Caco-2 (cell line): ENCODE results near the gene ZNF71. TPM values are rescaled to one million over a fixed set of nuclear protein-coding genes. Genes with fewer than 3 reads are reported as not detected.
"Not testable (repeated sequence)": the region's sequence is repeated elsewhere in the genome, so short reads cannot be mapped to it uniquely, and the experiment has no call there.

Source experiments
- BruUV-seq: library from RNA; stranded (reverse); fragments of 400-500 nt; replicated peaks from 2 replicates; lab custom pipeline; 2021; lab: Mats Ljungman, UMichigan
- CTCF ChIA-PET: fragments of 300-600 bp; sonication (Branson Sonifier 250); formaldehyde crosslinking; loops from one replicate; lab custom pipeline; 2022; ENCODE audit warnings: antibody characterized with exemption; lab: Charles Lee
- POLR2A ChIA-PET: fragments of 300-600 bp; sonication (Branson Sonifier 250); formaldehyde crosslinking; loops from one replicate; lab custom pipeline; 2022; ENCODE audit warnings: antibody characterized with exemption; lab: Charles Lee
- DNase-seq, 2 experiments: peaks; one replicate each; pipeline versions ENCODE4 v3.0.0 to v3.0.0-alpha.2; 2020 to 2022
- H3K27me3 ChIP-seq: replicated peaks from 2 replicates; pipeline ENCODE4 v1.6.0; 2011; ENCODE audit warnings: low read length; ENCODE audit not compliant: control insufficient read depth, insufficient read depth
- H3K36me3 ChIP-seq: 2 replicates; pipeline ENCODE4 v1.5.1; 2011; ENCODE audit warnings: low read length; ENCODE audit not compliant: control insufficient read depth, insufficient read depth
- H3K4me1 ChIP-seq: fragments of 250-450 bp; sonication (Bioruptor Pico); 2 replicates; pipeline ENCODE4 v1.5.1; 2020; ENCODE audit warnings: mild to moderate bottlenecking
- H3K4me3 ChIP-seq: 2 replicates; pipeline ENCODE4 v1.5.1; 2011; ENCODE audit warnings: low read depth, mild to moderate bottlenecking, control low read depth, low read length
- H3K9me3 ChIP-seq: fragments of 250-450 bp; sonication (Bioruptor Pico); 2 replicates; pipeline ENCODE4 v1.5.1; 2020; ENCODE audit warnings: mild to moderate bottlenecking, moderate library complexity
- H3K27ac Mint-ChIP-seq: one replicate; pipeline ENCODE4 v1.8.0; 2022; ENCODE audit warnings: mixed read lengths; ENCODE audit not compliant: unreplicated experiment
- H3K27me3 Mint-ChIP-seq: one replicate; pipeline ENCODE4 v1.8.0; 2022; ENCODE audit warnings: mixed read lengths; ENCODE audit not compliant: insufficient read depth, unreplicated experiment
- H3K36me3 Mint-ChIP-seq: one replicate; pipeline ENCODE4 v1.8.0; 2022; ENCODE audit warnings: mild to moderate bottlenecking, mixed read lengths; ENCODE audit not compliant: insufficient read depth, unreplicated experiment
- H3K4me1 Mint-ChIP-seq: one replicate; pipeline ENCODE4 v1.8.0; 2022; ENCODE audit warnings: low read depth, mixed read lengths; ENCODE audit not compliant: unreplicated experiment
- H3K4me3 Mint-ChIP-seq: one replicate; pipeline ENCODE4 v1.8.0; 2022; ENCODE audit warnings: mild to moderate bottlenecking, moderate library complexity, mixed read lengths; ENCODE audit not compliant: unreplicated experiment
- H3K9me3 Mint-ChIP-seq: one replicate; pipeline ENCODE4 v1.8.0; 2022; ENCODE audit warnings: mixed read lengths; ENCODE audit not compliant: unreplicated experiment
- intact Hi-C: fragments of 100-400 bp; cut with micrococcal nuclease; formaldehyde crosslinking; loops from one replicate; pipeline ENCODE4 v1.10.0; 2022; ENCODE audit not compliant: unreplicated experiment
- total RNA-seq: library from RNA; stranded (reverse); gene quantifications from 2 replicates; pipeline ENCODE4 v1.2.3, GENCODE V29; 2022
- TF ChIP-seq, protein P1 (sequence below), 2 experiments: fragments of 200-600 bp in 1 of 2; IDR thresholded peaks; 1 replicate in 1 of 2; 2 replicates in 1 of 2; pipeline versions ENCODE4 v1.5.1 to v1.8.0; 2011 to 2022; ENCODE audit warnings: antibody characterized with exemption in 1 of 2, control low read depth in 1 of 2, inconsistent platforms in 1 of 2, low read depth in 1 of 2, low read length in 1 of 2, mild to moderate bottlenecking in 1 of 2, moderate library complexity in 1 of 2; ENCODE audit not compliant: insufficient read depth in 1 of 2, severe bottlenecking in 1 of 2, unreplicated experiment in 1 of 2

The ZNF71 gene
- total RNA-seq, 1 experiment from 2014 or later: 1.1 TPM

DNA sequence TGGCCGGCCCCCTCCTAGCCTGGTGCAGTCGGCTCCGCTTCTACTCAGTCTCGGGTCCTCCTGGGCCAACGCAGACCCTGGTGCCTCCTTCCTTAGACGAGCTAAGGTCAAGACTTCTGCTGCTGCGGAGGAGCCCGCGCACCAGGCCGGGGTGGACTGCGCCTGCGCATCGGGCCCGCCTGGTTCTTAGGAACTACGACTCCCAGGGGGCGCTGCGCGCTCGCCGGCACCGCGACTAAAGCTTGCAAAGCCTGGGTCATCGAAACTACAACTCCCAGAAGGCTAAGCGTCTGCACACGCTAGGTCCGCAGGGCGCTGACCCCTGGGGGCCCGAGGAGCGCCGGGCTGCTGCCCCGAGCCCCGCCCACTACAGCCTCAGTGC is 76.5 kb downstream of the ZNF71 start, which contains the start of gene ZNF835:
ZNF835 (minus strand) TSS at position 145 of the 382 bp plus-strand sequence. CDS start 6,559 bp downstream, outside the sequence.
- Histone ChIP-seq H3K27me3 (no peaks in the 10 kb centered on the region), H3K9me3 (peaks cover 13% of the 10 kb centered on the region), H3K4me3 (no peak within 1 kb of the TSS), H3K36me3 (no peaks in the 10 kb centered on the region), H3K4me1 (no peaks in the 10 kb centered on the region)
- no peaks in the 10 kb centered on the region for H3K4me1 Mint-ChIP-seq
- H3K27ac Mint-ChIP-seq: no peak within 1 kb of the TSS
- ChIA-PET POLR2A (no interaction called here), CTCF (no interaction called here)
- intact Hi-C loops: no loop called here
- no TSS peak for BruUV-seq
- TF ChIP-seq, protein P1, sequence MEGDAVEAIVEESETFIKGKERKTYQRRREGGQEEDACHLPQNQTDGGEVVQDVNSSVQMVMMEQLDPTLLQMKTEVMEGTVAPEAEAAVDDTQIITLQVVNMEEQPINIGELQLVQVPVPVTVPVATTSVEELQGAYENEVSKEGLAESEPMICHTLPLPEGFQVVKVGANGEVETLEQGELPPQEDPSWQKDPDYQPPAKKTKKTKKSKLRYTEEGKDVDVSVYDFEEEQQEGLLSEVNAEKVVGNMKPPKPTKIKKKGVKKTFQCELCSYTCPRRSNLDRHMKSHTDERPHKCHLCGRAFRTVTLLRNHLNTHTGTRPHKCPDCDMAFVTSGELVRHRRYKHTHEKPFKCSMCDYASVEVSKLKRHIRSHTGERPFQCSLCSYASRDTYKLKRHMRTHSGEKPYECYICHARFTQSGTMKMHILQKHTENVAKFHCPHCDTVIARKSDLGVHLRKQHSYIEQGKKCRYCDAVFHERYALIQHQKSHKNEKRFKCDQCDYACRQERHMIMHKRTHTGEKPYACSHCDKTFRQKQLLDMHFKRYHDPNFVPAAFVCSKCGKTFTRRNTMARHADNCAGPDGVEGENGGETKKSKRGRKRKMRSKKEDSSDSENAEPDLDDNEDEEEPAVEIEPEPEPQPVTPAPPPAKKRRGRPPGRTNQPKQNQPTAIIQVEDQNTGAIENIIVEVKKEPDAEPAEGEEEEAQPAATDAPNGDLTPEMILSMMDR (IDR thresholded peaks at IDR 0.05; ENCODE audit: insufficient read depth in 1 of 2, low read depth in 1 of 2, low read length in 1 of 2, severe bottlenecking in 1 of 2, unreplicated experiment in 1 of 2): no peak
- H3K9me3 Mint-ChIP-seq: peaks cover 20% of the 10 kb centered on the region
- no peak within 1 kb of the TSS for H3K4me3 Mint-ChIP-seq
- DNase-seq: no peak
- no peaks in the 10 kb centered on the region for H3K36me3 Mint-ChIP-seq
- no peaks in the 10 kb centered on the region for H3K27me3 Mint-ChIP-seq

DNA sequence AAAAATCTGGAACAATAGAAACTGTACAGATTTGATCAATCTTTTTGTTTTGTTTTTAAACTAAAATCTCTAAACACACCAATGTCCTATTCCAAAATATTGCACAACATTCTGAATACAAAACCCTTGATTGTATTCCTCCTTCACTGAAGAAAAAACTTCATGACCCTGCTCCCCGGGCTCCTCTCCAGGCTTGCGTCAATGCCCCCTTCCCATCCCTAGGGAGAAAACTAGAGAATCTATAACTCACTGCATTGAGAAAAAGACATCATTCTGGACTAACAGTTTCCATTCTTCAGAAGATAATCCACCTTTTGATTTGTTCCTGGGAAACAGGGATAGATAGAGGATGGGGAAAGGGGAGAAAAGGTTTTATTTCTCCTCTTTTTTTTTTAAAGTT is 77.5 kb downstream of the ZNF71 start:
- H3K4me3 ChIP-seq, POLR2A ChIA-PET, intact Hi-C loops, H3K27me3 Mint-ChIP-seq, H3K4me1 Mint-ChIP-seq, H3K4me1 ChIP-seq, DNase-seq, H3K4me3 Mint-ChIP-seq, H3K9me3 ChIP-seq, H3K27ac Mint-ChIP-seq, BruUV-seq, H3K36me3 Mint-ChIP-seq, H3K27me3 ChIP-seq, CTCF ChIA-PET, H3K36me3 ChIP-seq: not testable (repeated sequence)
- H3K9me3 Mint-ChIP-seq: peaks cover 20% of the 10 kb centered on the region

Other genes with a start within 250 kb of the ZNF71 start
- gene ZNF582, start 201.8 kb upstream of the ZNF71 start, total RNA-seq: not detected in 2 replicates
- gene ZNF583, start 191.0 kb upstream of the ZNF71 start, total RNA-seq: not detected in 2 replicates
- gene ZNF667, start 118.0 kb upstream of the ZNF71 start, total RNA-seq: not detected in 2 replicates
- gene ZNF471, start 87.4 kb upstream of the ZNF71 start, total RNA-seq: not detected in 2 replicates
- not detected in 2 replicates for gene ZFP28, start 56.4 kb upstream of the ZNF71 start, total RNA-seq
- 0.43 and 1.1 TPM in 2 replicates for gene ZNF470, start 27.8 kb upstream of the ZNF71 start, total RNA-seq
- not detected in 2 replicates for gene SMIM17, start 47.9 kb downstream of the ZNF71 start, total RNA-seq
- not detected in 2 replicates for gene ZNF835, start 76.5 kb downstream of the ZNF71 start, total RNA-seq
- not detected in 2 replicates for gene PEG3, start 245.4 kb downstream of the ZNF71 start, total RNA-seq
- gene ZIM2, start 245.4 kb downstream of the ZNF71 start, total RNA-seq: not detected in 2 replicates